Forelimb muscle (tissue), 1 donor: ENCODE data around the gene RETREG2. TPM values are rescaled to one million over a fixed set of nuclear protein-coding genes. Genes with fewer than 3 reads are reported as not detected.

Experiments
- DNase-seq: peaks from one replicate; pipeline ENCODE4 v3.0.0-alpha.2; 2013; ENCODE audit warnings: low read depth
- polyA plus RNA-seq: library from polyadenylated mRNA; unstranded; fragments of 120-200 nt; gene quantifications from one replicate; pipeline ENCODE4 v1.2.1, GENCODE V29; 2013; ENCODE audit not compliant: insufficient read length

RETREG2 gene
- polyA plus RNA-seq, 1 donor, result 39.8 TPM

DNA sequence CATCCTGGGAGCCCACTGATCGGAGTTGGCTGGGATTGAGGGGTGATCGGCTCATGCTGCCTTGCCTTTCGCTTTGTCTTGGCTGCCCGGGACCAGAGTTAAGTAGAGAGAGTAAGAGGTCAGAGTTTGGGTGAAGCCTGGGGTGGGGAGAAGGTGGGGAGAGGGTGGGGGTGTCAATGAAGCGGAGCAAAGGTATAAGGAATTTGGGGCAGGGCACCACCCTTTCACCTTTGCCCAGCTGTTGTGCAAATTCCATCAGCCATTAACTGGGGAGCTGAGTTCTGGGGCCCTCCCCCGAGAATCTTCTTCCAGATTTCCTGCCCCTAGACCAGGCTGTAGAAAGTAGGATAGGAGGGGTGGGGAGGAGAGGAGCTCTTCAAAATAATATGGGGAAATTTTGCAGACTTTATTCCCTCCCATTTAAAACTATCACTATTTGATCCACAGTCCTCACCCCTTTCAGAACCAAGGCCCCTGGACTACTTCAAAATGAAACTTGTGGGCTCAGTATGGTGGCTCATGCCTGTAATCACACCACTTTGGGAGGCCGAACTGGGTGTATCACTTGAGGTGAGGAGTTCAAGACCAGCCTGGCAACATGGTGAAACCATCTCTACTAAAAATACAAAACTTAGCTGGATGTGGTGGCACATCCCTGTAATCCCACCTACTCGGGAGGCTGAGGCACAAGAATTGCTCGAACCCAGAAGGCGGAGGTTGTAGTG lies 8.0 kb upstream of the RETREG2 start, which contains the start of gene SLC23A3:
Gene SLC23A3 (minus strand): TSS at position 100 of the 725 bp plus-strand sequence. CDS start 45 bp downstream, at position 55.
- no peak for DNase-seq

GRCh38 chr2:219171231-219171651 lies 6.8 kb upstream of the RETREG2 start:
- no peak for DNase-seq

GRCh38 chr2:219172231-219173154 lies 5.6 kb upstream of the RETREG2 start:
- DNase-seq, result no peak

- no peak for DNase-seq
Observed at GRCh38 chr2:219173176-219173575, 4.9 kb upstream of the RETREG2 start.

DNA sequence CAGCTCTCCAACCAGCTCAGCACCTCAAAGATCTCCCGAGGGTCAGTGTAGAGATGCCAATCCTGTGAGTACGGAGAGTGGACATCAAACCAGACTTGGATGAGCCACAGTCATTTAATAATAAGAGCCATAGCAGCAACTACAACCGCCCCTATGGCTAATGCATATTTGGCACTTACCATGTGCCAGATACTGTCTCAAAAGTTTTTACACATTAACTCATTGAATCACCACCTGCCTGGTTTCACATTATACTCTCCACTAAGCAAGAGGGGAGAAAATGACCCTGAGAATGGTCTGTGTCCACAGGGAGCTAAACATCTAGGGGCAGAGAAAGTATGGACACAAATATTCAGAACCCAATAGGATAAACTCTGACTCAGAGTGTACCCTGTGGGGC lies 3.9 kb upstream of the RETREG2 start:
- no peak for DNase-seq

GRCh38 chr2:219174801-219175200 lies 3.3 kb upstream of the RETREG2 start:
- DNase-seq, result no peak

DNA sequence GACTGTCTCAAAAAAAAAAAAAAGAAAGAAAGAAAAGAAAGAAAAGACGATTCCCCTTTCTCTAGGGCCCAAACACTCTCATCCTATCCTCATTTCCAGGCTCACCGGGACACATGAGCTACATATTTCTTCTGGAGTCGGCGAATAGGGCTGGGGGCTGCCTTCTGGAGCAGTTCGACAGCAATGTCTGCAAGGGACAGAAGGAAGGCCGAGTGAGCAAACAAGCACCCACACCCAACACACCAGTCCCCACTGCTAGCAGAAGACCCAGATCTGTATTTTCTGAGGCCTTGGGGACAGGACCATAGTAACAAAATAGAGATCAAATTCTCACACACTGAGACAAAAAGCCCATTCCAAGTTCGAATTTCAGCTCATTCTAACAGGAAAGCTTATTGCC lies 2.6 kb upstream of the RETREG2 start:
- no peak for DNase-seq

- no peak for DNase-seq
Observed at GRCh38 chr2:219175928-219176817, 1.9 kb upstream of the RETREG2 start.

- DNase-seq, result no peak
Observed at GRCh38 chr2:219176818-219177551, 1.1 kb upstream of the RETREG2 start, which contains the start of gene CNPPD1. TSS of gene CNPPD1 (minus strand) at chr2:219176925. CDS start at chr2:219176828, 97 bp downstream.

GRCh38 chr2:219178377-219179175 lies 501 bp downstream of the RETREG2 start:
- DNase-seq, result no peak

GRCh38 chr2:219179601-219180465 lies 1.8 kb downstream of the RETREG2 start:
- DNase-seq, result no peak

- no peak for DNase-seq
Observed at GRCh38 chr2:219180961-219181360, 2.9 kb downstream of the RETREG2 start.

DNA sequence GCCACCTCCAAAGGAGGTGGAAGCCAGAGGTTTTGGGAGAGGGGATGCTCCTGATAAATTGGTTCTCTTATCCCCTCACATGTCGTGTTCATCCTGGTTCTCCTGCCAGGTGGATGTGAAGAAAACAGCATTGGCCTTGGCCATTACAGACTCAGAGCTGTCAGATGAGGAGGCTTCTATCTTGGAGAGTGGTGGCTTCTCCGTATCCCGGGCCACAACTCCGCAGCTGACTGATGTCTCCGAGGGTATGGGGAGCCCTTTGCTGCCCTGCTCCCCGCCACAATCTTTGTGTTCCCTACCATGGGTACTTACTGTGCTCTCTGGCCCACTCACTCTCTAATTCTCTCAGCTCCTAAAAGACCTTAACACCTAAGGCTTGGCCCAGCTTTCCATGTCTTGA lies 3.5 kb downstream of the RETREG2 start:
- no peak for DNase-seq

DNA sequence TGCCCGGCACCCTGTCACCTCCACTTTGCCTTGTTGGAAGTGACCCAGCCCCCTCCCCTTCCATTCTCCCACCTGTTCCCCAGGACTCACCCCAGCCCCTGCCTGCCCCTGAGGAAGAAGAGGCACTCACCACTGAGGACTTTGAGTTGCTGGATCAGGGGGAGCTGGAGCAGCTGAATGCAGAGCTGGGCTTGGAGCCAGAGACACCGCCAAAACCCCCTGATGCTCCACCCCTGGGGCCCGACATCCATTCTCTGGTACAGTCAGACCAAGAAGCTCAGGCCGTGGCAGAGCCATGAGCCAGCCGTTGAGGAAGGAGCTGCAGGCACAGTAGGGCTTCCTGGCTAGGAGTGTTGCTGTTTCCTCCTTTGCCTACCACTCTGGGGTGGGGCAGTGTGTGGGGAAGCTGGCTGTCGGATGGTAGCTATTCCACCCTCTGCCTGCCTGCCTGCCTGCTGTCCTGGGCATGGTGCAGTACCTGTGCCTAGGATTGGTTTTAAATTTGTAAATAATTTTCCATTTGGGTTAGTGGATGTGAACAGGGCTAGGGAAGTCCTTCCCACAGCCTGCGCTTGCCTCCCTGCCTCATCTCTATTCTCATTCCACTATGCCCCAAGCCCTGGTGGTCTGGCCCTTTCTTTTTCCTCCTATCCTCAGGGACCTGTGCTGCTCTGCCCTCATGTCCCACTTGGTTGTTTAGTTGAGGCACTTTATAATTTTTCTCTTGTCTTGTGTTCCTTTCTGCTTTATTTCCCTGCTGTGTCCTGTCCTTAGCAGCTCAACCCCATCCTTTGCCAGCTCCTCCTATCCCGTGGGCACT lies 4.5 kb downstream of the RETREG2 start:
- DNase-seq, result no peak

- no peak for DNase-seq
Observed at GRCh38 chr2:219183151-219183772, 5.2 kb downstream of the RETREG2 start.

GRCh38 chr2:219184121-219184520 lies 6.0 kb downstream of the RETREG2 start:
- DNase-seq, result no peak

GRCh38 chr2:219186754-219187456 lies 8.8 kb downstream of the RETREG2 start:
- no peak for DNase-seq
